Omental fat pad (tissue), 4 donors: ENCODE measurements around the gene CTIF. TPM values are rescaled to one million over a fixed set of nuclear protein-coding genes. Genes with fewer than 3 reads are reported as not detected.
A peak's percentile ranks its signal among the peaks of the same experiment; 100 is the strongest.

Experiments used
- ATAC-seq: fragments of 150-250 bp; one replicate; pipeline ENCODE4 v1.9.1; 2016; ENCODE audit warnings: mild to moderate bottlenecking, moderate library complexity; ENCODE audit not compliant: low FRiP score
- DNase-seq: peaks from one replicate; pipeline ENCODE4 v3.0.0-alpha.2; 2019; ENCODE audit warnings: low spot score
- total RNA-seq, 4 donors: library from RNA; depleted of rRNA; stranded (reverse); fragments of >200 nt; gene quantifications; one replicate each; pipeline ENCODE4 v1.1.0, GENCODE V29; 2016
- TF ChIP-seq, protein P1 (sequence below), 3 donors: fragments of 450-650 bp; IDR thresholded peaks; one replicate each; pipeline ENCODE4 v1.5.1; 2016 to 2017; ENCODE audit warnings: antibody characterized with exemption in 3 of 3, mild to moderate bottlenecking in 3 of 3, moderate library complexity in 2 of 3

CTIF gene
- total RNA-seq, 4 donors from 2014 or later: 57.5 to 94.0 (median 72.4) TPM

GRCh38 chr18:48619501-48619900, 80.7 kb downstream of the CTIF start:
- DNase-seq (no peak), ATAC-seq (no peak)
- TF ChIP-seq, protein P1, sequence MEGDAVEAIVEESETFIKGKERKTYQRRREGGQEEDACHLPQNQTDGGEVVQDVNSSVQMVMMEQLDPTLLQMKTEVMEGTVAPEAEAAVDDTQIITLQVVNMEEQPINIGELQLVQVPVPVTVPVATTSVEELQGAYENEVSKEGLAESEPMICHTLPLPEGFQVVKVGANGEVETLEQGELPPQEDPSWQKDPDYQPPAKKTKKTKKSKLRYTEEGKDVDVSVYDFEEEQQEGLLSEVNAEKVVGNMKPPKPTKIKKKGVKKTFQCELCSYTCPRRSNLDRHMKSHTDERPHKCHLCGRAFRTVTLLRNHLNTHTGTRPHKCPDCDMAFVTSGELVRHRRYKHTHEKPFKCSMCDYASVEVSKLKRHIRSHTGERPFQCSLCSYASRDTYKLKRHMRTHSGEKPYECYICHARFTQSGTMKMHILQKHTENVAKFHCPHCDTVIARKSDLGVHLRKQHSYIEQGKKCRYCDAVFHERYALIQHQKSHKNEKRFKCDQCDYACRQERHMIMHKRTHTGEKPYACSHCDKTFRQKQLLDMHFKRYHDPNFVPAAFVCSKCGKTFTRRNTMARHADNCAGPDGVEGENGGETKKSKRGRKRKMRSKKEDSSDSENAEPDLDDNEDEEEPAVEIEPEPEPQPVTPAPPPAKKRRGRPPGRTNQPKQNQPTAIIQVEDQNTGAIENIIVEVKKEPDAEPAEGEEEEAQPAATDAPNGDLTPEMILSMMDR (IDR thresholded peaks at IDR 0.05): no peak

- DNase-seq: no peak
- TF ChIP-seq, protein P1 (IDR thresholded peaks at IDR 0.05): no peak
- no peak for ATAC-seq
Measured at GRCh38 chr18:48620071-48620470, 81.2 kb downstream of the CTIF start.

- ATAC-seq (peak; percentile 45), DNase-seq (no peak)
- TF ChIP-seq, protein P1 (IDR thresholded peaks at IDR 0.05): no peak
Measured at GRCh38 chr18:48621240-48621639, 82.4 kb downstream of the CTIF start.

DNA sequence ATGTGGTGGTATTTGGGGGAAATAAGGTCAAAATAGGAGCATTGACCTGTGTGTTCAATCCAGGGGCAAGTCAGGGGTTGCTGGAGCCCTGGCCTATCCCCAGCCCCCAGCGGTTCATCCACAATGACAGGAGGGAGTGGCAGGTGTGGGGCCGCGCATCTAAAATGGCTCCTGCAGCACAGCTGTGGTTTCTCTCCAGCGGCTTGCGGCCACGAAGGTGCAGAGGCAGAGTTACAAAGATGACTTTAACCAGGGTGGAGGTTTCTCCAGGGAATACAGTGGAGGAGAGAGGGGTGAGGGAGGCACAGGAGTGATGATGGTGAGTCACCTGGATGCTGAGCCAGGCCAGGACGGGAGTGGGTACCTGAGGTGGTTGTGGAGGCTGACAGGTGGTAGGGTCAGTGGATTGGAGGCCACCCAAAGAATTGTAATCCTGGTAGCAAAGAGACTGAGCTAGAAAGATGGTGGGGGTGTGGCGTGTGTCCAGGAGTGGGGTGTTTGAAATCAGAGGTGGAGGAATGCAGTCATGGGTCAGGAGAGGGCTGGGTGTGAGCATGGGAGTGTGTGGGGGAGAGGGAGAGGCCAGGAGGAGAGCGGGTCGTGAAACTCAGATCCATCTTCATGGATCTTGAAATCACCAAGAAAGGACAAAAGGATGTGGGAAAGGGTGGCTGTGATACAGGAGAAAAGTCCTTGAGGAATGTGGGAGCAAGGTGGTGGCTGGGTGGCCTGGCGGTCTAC, 83.2 kb downstream of the CTIF start:
- TF ChIP-seq, protein P1 (IDR thresholded peaks at IDR 0.05): no peak
- DNase-seq (no peak), ATAC-seq (peak; percentile 44)

GRCh38 chr18:48622911-48623431, 84.1 kb downstream of the CTIF start:
- peak; percentile 35 for ATAC-seq
- TF ChIP-seq, protein P1 (IDR thresholded peaks at IDR 0.05): no peak
- no peak for DNase-seq

DNA sequence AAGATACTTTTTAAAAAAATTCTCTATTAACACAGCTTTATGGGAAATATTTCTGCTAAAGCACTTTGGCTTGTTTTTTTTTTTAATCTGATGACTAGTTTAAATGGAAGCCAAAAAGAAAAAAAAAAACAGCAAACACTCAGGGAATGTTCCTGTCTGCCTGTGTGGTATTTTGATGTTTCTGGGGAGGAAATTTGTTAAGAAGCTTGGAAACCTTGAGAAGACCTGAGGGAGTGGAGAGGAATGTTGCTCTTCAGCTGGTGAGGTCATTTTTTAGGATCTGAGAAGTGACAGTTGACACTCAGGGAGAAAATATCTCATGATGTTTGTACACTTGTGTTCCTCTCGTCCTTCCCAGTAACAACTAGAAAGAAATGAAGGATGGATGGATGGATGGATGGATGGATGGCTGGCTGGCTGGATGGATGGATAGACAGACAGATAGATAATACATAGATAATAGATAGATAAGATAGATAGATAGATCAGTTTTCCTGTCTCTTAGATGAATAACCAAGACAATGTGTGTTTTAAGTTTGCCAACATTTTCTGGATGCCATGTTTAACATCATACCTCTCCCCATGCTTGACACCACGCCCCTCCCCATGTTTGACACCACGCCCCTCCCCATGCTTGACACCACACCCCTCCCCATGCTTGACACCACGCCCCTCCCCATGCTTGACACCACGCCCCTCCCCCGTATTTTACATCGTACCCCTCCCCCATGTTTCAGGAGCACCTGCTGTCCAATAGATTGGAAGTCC, 84.8 kb downstream of the CTIF start:
- DNase-seq (no peak), ATAC-seq (no peak)
- TF ChIP-seq, protein P1 (IDR thresholded peaks at IDR 0.05): no peak
